GM06990 (cell line): ENCODE results near the gene RFX8.

Source experiments
- DNase-seq: peaks from one replicate; pipeline ENCODE4 v3.0.0-alpha.2; 2011; ENCODE audit not compliant: insufficient read length; ENCODE audit errors: extremely low read depth
- H3K27me3 ChIP-seq: replicated peaks from 2 replicates; pipeline ENCODE4 v1.6.0; 2011; ENCODE audit warnings: low read length; ENCODE audit not compliant: control insufficient read depth, insufficient read depth
- H3K36me3 ChIP-seq: 2 replicates; pipeline ENCODE4 v1.5.1; 2011; ENCODE audit warnings: low read length; ENCODE audit not compliant: control insufficient read depth, insufficient read depth
- H3K4me3 ChIP-seq: replicated peaks from 2 replicates; pipeline ENCODE4 v1.5.1; 2011; ENCODE audit warnings: low read depth, mild to moderate bottlenecking, control low read depth, low read length
- CTCF ChIP-seq: IDR thresholded peaks from 2 replicates; pipeline ENCODE4 v1.5.1; 2011; ENCODE audit warnings: low read length, control low read depth, mild to moderate bottlenecking, inconsistent platforms; ENCODE audit not compliant: insufficient read depth, poor library complexity, severe bottlenecking

RFX8 gene

GRCh38 chr2:101362777-101363176 is 112.1 kb downstream of the RFX8 start:
- TF ChIP-seq CTCF, result no peak
- no peaks in the 10 kb centered on the region for H3K36me3 ChIP-seq
- no peak for DNase-seq
- peaks cover 2% of the 10 kb centered on the region; the same call in 1 of the 2 replicates for H3K27me3 ChIP-seq
- H3K4me3 ChIP-seq, result no peak overlapping the region

GRCh38 chr2:101362316-101362715 is 112.6 kb downstream of the RFX8 start:
- H3K4me3 ChIP-seq, result no peak overlapping the region
- no peaks in the 10 kb centered on the region for H3K36me3 ChIP-seq
- peaks cover 2% of the 10 kb centered on the region; the same call in 1 of the 2 replicates for H3K27me3 ChIP-seq
- no peak for TF ChIP-seq CTCF
- no peak for DNase-seq

GRCh38 chr2:101361522-101361921 is 113.4 kb downstream of the RFX8 start:
- TF ChIP-seq CTCF, result no peak
- DNase-seq, result no peak
- Histone ChIP-seq H3K36me3 (no peaks in the 10 kb centered on the region), H3K27me3 (peaks cover 2% of the 10 kb centered on the region; the same call in 1 of the 2 replicates), H3K4me3 (no peak overlapping the region)

GRCh38 chr2:101361121-101361520 is 113.8 kb downstream of the RFX8 start:
- H3K27me3 ChIP-seq, result peaks cover 2% of the 10 kb centered on the region; the same call in 1 of the 2 replicates
- no peaks in the 10 kb centered on the region for H3K36me3 ChIP-seq
- H3K4me3 ChIP-seq, result no peak overlapping the region
- TF ChIP-seq CTCF, result no peak
- DNase-seq, result no peak

- DNase-seq, result no peak
- no peaks in the 10 kb centered on the region for H3K36me3 ChIP-seq
- TF ChIP-seq CTCF, result no peak
- peaks cover 2% of the 10 kb centered on the region; the same call in 1 of the 2 replicates for H3K27me3 ChIP-seq
- no peak overlapping the region for H3K4me3 ChIP-seq
Observed at GRCh38 chr2:101360232-101360631, 114.7 kb downstream of the RFX8 start.

GRCh38 chr2:101359410-101359954 is 115.4 kb downstream of the RFX8 start:
- TF ChIP-seq CTCF, result no peak
- DNase-seq, result no peak

More at GRCh38 chr2:101359410-101359954, 115.4 kb downstream of the RFX8 start:
- Histone ChIP-seq H3K27me3 (peaks cover 2% of the 10 kb centered on the region; the same call in 1 of the 2 replicates), H3K36me3 (no peaks in the 10 kb centered on the region), H3K4me3 (no peak overlapping the region)
